GM19043 (cell line): ENCODE measurements around the gene TUT1.
A peak's percentile ranks its signal among the peaks of the same experiment; 100 is the strongest.

Experiments used
- ATAC-seq: cut with Tn5 transposase; IDR thresholded peaks from one replicate; pipeline ENCODE4 v1.9.1; 2021; ENCODE audit warnings: low read depth; ENCODE audit not compliant: unreplicated experiment

TUT1 gene

DNA sequence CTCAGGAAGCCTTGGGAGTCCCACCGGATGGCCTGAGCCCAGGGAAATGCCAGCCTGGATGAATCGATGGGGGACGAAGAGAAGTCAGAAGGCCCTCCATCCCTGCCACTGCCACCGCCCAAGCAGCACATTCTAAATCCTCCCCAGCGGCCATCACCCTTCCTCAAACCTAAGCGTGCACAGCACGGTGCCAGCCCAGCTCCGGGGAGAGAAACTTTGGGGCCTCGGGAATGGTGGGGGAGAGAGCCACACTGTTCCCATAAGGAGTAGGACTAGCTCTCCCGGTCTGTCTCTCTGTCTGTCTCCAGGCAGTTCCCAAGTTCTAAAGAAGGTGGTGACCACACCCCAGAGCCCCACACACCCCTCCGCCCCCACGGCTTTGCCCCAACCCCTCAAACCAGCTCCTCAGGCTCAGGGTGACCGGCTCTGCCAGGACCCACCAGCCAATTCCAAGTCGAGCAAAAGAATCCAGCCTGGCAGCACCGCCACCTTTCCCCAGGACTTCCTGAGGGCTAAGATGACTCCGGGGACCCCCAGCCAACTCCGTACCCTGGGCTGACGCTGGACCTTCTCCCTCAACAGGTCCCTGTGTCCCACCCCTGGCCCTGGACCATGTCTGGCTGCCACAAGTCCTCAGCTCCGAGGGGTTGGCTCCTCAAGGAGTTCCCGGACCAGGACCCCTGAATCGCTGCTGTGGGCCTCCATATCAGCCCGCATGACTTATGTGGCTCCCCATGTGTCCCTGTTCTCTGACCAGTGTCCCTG is 47.5 kb downstream of the TUT1 start:
- ATAC-seq, result no peak

DNA sequence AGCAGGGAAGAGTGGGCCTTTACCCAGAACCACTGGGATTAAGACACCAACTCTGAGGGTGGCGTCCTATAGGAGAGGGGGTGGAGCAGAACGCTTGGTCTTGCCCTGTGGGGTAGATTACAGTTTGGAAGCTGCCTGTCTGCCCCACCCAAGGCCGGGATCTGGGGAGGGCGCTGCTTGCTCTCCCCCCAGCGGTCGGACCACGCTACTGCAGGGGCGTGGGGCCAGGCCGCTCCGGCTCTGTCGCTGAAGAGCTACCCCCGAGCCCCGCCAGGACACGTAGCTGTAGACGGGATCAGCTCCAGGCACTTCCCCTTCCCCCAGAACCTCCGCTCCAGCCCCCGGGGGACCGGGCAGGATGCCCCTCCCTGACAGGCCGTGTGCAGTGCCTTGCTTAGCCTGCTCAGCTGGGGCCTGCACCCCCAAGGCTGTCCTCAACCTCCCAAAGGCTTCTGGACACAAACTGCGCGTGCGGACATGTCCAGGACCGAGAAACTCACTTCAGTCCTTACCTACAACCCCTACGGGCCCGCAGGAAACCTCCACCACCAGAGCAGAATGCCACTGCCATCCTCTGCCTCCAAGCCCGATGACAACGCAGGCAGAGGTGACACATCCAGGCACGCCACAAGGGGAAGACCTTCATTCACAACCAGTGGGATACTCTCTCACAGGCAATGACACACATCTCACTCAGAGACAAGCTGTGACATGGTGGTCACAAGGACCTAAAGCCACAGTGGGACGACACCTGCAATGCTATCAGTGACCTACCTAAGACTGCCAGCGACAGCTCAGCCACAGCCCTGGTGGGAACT is 48.4 kb downstream of the TUT1 start:
- no peak for ATAC-seq

DNA sequence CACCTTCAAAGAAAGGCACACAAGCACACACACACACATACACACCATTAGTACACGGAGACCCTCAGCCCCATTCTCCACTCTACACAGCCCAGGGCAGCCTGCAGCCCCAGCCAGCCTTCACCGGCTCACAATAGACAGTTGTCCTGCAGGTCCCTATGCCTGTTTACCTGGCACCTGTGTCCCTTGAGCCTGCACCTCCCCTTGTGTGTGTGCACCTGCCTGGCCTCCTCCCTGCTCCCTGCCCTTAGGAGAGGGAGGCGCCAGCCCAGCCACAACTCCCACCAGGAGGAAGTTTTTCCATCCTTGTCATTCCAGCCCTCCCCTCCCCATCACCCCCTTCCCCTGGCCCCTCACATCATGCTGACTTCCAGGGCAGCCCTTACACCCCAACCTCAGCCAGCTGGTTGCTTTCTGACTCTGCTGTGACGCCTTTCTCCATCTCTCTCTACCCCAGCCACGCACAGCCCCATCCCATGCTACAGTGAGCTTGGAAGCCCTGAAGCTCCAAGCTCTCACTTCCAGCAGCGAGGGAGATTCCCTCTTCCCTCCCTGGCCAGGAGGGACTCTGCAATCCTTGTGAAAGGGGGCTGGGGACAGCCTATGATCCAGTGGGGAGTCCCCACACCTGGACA is 49.1 kb downstream of the TUT1 start:
- no peak for ATAC-seq

DNA sequence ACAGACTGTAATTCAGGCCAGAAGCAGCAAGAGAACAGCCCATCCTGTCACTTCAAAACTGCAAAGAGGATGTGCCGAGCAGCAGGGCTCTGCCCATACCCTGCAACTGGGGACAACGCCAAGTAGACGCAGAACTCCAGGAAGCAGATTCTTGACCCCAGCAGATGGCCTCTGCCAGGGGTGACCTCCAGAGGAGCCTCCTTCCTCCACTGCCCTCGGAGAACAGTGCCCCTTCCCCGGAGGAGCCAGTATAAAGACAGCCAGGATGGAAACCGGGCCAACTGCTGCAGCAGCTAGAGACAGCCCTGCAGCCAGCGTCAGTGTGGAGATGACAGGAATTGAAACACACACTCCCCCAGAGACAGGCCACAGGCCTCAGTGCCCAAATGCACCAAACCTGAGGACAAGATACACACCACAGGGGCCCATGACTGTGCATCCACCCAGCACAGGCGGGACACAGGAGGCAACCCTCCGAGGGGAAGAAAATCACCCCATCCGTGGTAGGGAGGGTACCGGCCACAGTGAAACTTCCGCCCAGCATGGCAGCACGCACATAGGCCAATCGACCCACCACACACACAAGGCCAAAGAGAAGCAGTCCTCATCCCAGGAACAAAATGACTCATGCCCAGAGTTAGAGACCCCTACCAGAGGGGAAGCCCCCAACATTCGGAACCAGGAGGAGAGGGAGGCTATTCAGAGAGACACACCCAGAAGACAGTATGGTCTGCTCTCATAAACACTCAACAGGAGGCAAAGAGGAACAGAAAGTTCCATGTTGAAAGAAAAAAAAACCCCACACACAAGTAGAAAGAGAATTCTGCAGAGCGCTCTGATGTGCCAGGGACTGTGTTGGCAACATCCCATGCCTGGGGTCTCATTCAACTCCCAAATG is 50.3 kb downstream of the TUT1 start:
- peak; percentile 51 for ATAC-seq

DNA sequence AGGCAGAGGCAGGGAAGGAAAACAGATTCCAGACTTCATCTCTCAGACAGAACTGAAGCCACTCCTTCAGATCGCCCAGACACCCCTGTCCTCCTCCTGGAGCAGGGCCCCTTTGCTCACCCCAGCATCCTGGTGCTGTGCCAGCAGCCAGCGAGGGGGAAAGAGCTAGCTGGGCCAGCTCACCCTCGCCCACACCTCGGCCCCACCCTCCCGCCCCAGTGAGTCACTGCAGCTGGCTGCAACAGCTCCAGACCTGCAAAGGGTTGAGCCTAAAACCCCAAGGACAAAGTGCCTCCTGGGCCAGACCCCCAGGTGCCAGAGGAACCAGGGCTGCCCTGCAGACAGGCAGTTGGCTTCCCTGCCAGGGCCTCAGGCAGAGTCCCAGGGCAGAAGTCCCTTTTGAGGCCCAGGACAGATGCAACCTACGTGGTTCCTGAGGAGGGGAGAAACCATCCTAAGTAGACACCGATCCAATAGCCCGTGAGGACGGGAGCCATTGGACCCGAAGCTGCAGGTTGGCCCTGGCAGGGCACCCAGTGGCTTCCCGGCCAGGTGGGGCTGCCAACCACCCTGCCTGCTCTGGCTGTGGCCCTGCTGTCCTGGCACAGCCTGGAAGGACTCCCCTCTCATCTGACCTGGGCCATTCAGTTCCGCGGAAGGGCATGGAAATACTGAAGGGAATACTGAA is 51.9 kb downstream of the TUT1 start:
- ATAC-seq, result no peak

DNA sequence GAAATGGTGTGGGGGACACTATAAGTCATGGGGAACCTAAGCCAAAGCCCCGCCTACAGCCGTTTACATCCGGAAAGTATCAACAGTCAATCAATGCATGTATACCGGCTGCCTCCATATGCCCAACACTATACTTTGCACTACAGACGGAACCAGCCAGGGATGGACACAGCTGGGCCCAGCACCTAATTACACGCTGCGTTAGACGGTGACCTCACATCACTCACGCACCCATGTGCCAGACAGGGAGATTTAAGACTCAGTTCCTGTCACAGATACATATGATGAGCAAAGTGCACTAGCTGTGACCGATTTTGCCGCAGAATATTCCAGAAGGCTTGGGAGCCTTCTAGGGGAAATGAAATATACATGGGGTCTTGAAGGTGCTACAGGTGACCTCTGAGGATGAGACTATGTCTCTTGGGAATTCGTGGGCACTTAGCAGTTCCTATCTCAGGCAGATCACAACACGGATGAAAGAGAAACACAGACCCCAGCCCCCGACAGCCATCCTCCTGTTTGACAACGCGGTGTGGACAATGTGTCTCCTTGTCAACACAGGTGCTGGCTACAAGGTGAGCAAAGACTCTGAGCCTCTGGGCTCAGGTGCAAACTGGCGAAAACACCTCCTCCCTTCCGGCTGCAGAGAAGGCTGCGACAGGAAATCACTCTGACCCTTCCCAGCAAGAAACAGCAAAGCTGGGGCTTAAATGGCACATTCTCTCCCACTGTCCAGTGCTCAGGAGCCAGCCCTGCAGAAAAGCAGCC is 52.7 kb downstream of the TUT1 start:
- no peak for ATAC-seq

DNA sequence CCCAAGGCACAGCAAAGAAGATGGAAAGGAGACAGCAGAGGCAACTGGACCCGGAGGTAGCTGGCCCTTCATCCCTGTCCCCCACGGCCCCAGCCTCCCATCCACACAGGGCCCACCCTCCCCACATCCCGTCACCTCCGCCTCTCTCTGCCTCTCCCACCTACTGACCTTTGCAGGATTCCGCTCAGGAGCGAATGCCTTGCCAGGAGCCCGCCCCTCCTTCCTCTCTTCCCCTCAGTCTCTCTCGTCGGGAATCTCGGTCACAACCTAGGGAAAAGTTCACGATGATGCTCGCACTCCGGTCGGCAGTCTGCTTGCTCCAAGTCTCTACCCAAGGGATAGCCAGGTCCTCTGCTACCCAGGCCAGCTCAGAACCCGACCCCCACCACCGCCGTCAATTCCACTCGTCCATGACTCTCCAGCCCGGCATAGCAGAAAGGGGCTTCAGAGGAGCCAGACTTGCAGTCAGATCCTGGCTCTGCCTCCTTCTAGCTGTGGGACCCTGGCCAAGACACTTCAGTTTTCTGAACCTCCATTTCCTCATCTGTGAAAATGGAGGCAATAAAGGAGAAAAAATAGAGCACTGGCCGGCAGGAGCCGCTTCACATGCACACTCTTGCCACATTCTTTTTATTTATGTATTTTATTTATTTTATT is 54.9 kb downstream of the TUT1 start:
- ATAC-seq, result no peak

DNA sequence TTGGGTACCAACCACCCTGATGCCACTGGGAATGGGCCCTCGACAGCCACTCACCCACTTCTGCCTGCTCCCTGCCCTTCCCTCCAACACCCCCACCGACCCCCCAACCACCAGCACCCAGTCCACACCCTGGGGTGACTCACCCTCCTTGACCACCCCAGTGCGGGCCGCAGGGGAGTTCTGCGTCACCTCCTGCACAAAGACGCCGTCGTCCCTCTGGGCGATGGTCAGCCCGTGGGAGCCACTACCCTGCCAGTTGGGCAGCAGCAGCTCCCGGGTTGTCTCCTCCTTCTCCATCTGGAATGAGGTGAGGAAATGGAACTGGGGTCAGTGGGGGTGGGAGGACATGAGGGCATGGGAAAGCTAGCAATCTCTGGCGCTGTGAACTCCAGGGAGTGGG is 55.5 kb downstream of the TUT1 start:
- ATAC-seq, result no peak

DNA sequence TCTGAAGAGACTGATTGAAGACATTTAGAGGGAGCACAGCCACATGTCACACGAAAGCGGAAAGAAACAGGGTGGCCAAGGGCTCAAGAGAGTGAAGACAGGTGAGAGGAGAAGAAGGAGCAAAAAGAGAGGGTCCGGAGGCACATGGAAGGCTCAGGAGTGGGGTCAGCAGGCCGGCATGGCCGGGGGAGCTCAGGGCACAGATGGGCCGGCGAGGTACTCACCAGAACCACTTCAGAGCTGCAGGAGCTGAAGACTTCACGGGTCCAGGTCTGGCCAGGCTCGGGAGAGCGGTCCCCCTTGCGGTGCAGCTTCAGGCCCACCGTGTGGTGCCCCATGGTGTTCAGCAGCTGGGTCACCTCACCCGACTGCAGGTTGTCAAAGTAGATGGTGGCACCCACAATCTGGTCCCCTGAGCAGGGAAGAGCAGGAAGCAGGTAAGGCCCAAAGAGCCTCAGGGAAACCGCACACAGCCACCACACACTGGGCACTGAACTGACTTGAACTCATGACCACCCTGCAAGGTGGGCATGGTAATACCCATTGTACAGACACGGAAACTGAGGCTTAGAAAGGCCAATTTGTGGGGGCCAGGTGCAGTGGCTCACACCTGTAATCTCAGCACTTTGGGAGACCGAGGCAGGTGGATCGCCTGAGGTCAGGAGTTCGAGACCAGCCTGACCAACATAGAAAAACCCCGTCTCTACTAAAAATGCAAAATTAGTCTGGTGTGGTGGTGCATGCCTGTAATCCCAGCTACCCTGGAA is 56.4 kb downstream of the TUT1 start:
- ATAC-seq, result no peak

DNA sequence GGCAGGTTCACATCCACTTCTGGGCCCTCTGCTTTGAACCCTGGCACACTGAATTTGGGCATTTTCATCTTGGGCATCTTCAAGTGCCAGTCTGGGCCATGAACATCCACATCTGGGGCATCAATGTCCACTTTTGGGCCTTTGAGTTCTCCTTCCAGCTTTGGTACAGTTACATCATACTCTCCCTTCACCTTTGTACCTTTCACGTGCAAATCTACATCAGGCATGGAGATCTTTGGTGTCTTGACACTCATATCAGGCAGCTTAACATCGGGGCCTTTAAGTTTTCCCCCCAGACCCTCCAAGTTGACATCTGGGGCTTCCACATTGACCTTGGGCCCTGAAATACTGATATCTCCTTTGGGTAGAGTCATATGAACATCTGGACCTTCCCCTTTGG is 59.2 kb downstream of the TUT1 start:
- no peak for ATAC-seq
